H9 (cell line): ENCODE data around the gene ZNF407. TPM values are rescaled to one million over a fixed set of nuclear protein-coding genes. Genes with fewer than 3 reads are reported as not detected.

Experiments
- DNase-seq: peaks from one replicate; pipeline ENCODE4 v3.0.0-alpha.2; 2017
- H2AFZ ChIP-seq: one replicate; pipeline ENCODE4 v1.6.1; 2013; ENCODE audit warnings: mild to moderate bottlenecking, low read length, control low read depth, moderate library complexity
- H2AK5ac ChIP-seq: 2 replicates; pipeline ENCODE4 v1.6.1; 2013; ENCODE audit warnings: low read length, control low read depth, mixed read lengths; ENCODE audit not compliant: insufficient read length
- H2BK120ac ChIP-seq: one replicate; pipeline ENCODE4 v1.6.1; 2013; ENCODE audit warnings: low read depth, mild to moderate bottlenecking, low read length, control low read depth, inconsistent platforms; ENCODE audit not compliant: poor library complexity, severe bottlenecking
- H2BK12ac ChIP-seq: 2 replicates; pipeline ENCODE4 v1.6.1; 2013; ENCODE audit warnings: low read length, control low read depth, mixed read lengths, low read depth; ENCODE audit not compliant: insufficient read length
- H2BK15ac ChIP-seq: 2 replicates; pipeline ENCODE4 v1.6.1; 2013; ENCODE audit warnings: low read depth, low read length, control low read depth
- H2BK20ac ChIP-seq: one replicate; pipeline ENCODE4 v1.6.1; 2013; ENCODE audit warnings: low read depth, mild to moderate bottlenecking, low read length, control low read depth, inconsistent platforms; ENCODE audit not compliant: poor library complexity, severe bottlenecking
- H2BK5ac ChIP-seq: 2 replicates; pipeline ENCODE4 v1.6.1; 2013; ENCODE audit warnings: low read length, control low read depth, mixed read lengths; ENCODE audit not compliant: insufficient read length
- H3K14ac ChIP-seq: 2 replicates; pipeline ENCODE4 v1.6.1; 2013; ENCODE audit warnings: low read length, control low read depth; ENCODE audit not compliant: insufficient read depth
- H3K18ac ChIP-seq: 2 replicates; pipeline ENCODE4 v1.6.1; 2013; ENCODE audit warnings: low read depth, mild to moderate bottlenecking, mixed read lengths, low read length, control low read depth; ENCODE audit not compliant: insufficient read length
- H3K23ac ChIP-seq: 2 replicates; pipeline ENCODE4 v1.6.1; 2013; ENCODE audit warnings: low read length, control low read depth, mixed read lengths, low read depth; ENCODE audit not compliant: insufficient read length
- H3K23me2 ChIP-seq: 2 replicates; pipeline ENCODE4 v1.6.1; 2013; ENCODE audit warnings: low read depth, mild to moderate bottlenecking, mixed read lengths, low read length, control low read depth; ENCODE audit not compliant: insufficient read length, poor library complexity, severe bottlenecking
- H3K27ac ChIP-seq: 2 replicates; pipeline ENCODE4 v1.5.1; 2013; ENCODE audit warnings: low read length, control low read depth, mixed read lengths, low read depth; ENCODE audit not compliant: insufficient read length
- H3K27me3 ChIP-seq: 2 replicates; pipeline ENCODE4 v1.6.1; 2013; ENCODE audit warnings: low read length, control low read depth, inconsistent platforms; ENCODE audit not compliant: insufficient read depth
- H3K4ac ChIP-seq: 2 replicates; pipeline ENCODE4 v1.6.1; 2013; ENCODE audit warnings: low read depth, mild to moderate bottlenecking, control low read depth, inconsistent platforms, low read length, moderate library complexity
- H3K4me1 ChIP-seq: 2 replicates; pipeline ENCODE4 v1.6.1; 2013; ENCODE audit warnings: low read length, control low read depth, inconsistent platforms; ENCODE audit not compliant: insufficient read depth
- H3K4me2 ChIP-seq: 2 replicates; pipeline ENCODE4 v1.6.1; 2013; ENCODE audit warnings: low read length, control low read depth, mixed read lengths; ENCODE audit not compliant: insufficient read length, insufficient read depth
- H3K56ac ChIP-seq: 2 replicates; pipeline ENCODE4 v1.6.1; 2013; ENCODE audit warnings: low read depth, mild to moderate bottlenecking, mixed read lengths, low read length, control low read depth; ENCODE audit not compliant: insufficient read length
- H3K79me1 ChIP-seq: 2 replicates; pipeline ENCODE4 v1.6.1; 2013; ENCODE audit warnings: low read depth, mild to moderate bottlenecking, moderate library complexity, low read length, control low read depth, inconsistent platforms; ENCODE audit not compliant: insufficient read depth, poor library complexity, severe bottlenecking
- H3K79me2 ChIP-seq: 2 replicates; pipeline ENCODE4 v1.6.1; 2013; ENCODE audit warnings: low read length, control low read depth, inconsistent platforms; ENCODE audit not compliant: insufficient read depth
- H3K9ac ChIP-seq: 2 replicates; pipeline ENCODE4 v1.6.1; 2013; ENCODE audit warnings: low read length, control low read depth, mixed read lengths; ENCODE audit not compliant: insufficient read length; ENCODE audit errors: extremely low read depth
- H3K9me3 ChIP-seq: one replicate; pipeline ENCODE4 v1.6.1; 2013; ENCODE audit warnings: low read depth, low read length, inconsistent platforms; ENCODE audit not compliant: control insufficient read depth
- H3T11ph ChIP-seq: one replicate; pipeline ENCODE4 v1.6.1; 2013; ENCODE audit warnings: mild to moderate bottlenecking, low read length, control low read depth, inconsistent platforms
- H4K20me1 ChIP-seq: one replicate; pipeline ENCODE4 v1.6.1; 2013; ENCODE audit not compliant: control insufficient read depth, insufficient read length, insufficient read depth
- H4K5ac ChIP-seq: 2 replicates; pipeline ENCODE4 v1.6.1; 2013; ENCODE audit warnings: low read depth, mild to moderate bottlenecking, mixed read lengths, low read length, control low read depth; ENCODE audit not compliant: insufficient read length
- H4K8ac ChIP-seq: replicated peaks from 2 replicates; pipeline ENCODE4 v1.6.1; 2013; ENCODE audit warnings: low read length, control low read depth, mixed read lengths, low read depth; ENCODE audit not compliant: insufficient read length
- H4K91ac ChIP-seq: 2 replicates; pipeline ENCODE4 v1.6.1; 2013; ENCODE audit warnings: low read depth, mild to moderate bottlenecking, moderate library complexity, mixed read lengths, low read length, control low read depth; ENCODE audit not compliant: insufficient read length
- H3K27ac Mint-ChIP-seq, 3 experiments: 2 replicates in 2 of 3; 3 replicates in 1 of 3; pipeline ENCODE4 v1.8.0; 2020 to 2021; ENCODE audit warnings: mixed read lengths in 3 of 3, mild to moderate bottlenecking in 1 of 3, moderate library complexity in 1 of 3
- H3K27me3 Mint-ChIP-seq: 2 replicates; pipeline ENCODE4 v1.8.0; 2021; ENCODE audit warnings: low read depth, mild to moderate bottlenecking, moderate library complexity, mixed read lengths
- H3K36me3 Mint-ChIP-seq, 3 experiments: 2 replicates in 2 of 3; 3 replicates in 1 of 3; pipeline ENCODE4 v1.8.0; 2020 to 2021; ENCODE audit warnings: low read depth in 3 of 3, mixed read lengths in 3 of 3; ENCODE audit not compliant: insufficient read depth in 1 of 3
- H3K4me1 Mint-ChIP-seq, 2 experiments: 2 replicates each; pipeline ENCODE4 v1.8.0; 2020; ENCODE audit warnings: mixed read lengths in 2 of 2
- H3K4me3 Mint-ChIP-seq, 2 experiments: 2 replicates in 1 of 2; 3 replicates in 1 of 2; pipeline ENCODE4 v1.8.0; 2020 to 2021; ENCODE audit warnings: mild to moderate bottlenecking in 2 of 2, mixed read lengths in 2 of 2, moderate library complexity in 1 of 2
- H3K9me3 Mint-ChIP-seq, 2 experiments: 2 replicates in 1 of 2; 3 replicates in 1 of 2; pipeline ENCODE4 v1.8.0; 2020; ENCODE audit warnings: mild to moderate bottlenecking in 2 of 2, mixed read lengths in 2 of 2, moderate library complexity in 1 of 2
- CTCF ChIP-seq: fragments of 200-600 bp; sonication (generic); conservative IDR thresholded peaks from 3 replicates; pipeline ENCODE4 v1.8.0; 2021; ENCODE audit warnings: antibody characterized with exemption, mild to moderate bottlenecking
- WGBS: extraction: QIAGEN DNeasy Blood & Tissue Kit; methylation state at CpG from one replicate; pipeline ENCODE4 v1.1.7; 2013; ENCODE audit warnings: missing lambda C conversion rate, low lambda C conversion rate, mixed read lengths; ENCODE audit not compliant: insufficient read length; ENCODE audit errors: extremely low coverage; 5-methylcytosine and 5-hydroxymethylcytosine counted together
- total RNA-seq: library from RNA; stranded (reverse); gene quantifications from 2 replicates; pipeline ENCODE4 v1.2.1, GENCODE V29; 2021

Gene ZNF407
- total RNA-seq, 1 experiment from 2014 or later = 8.7 TPM

GRCh38 chr18:74856928-74857327 lies 259.3 kb downstream of the ZNF407 start:
- Histone ChIP-seq H3K23ac (no peak overlapping the region), H3K27ac (no peak overlapping the region), H3K4me1 (no peaks in the 10 kb centered on the region; the same call in 1 of the 2 replicates), H2BK120ac (no peak overlapping the region), H3K56ac (no peak overlapping the region), H3T11ph (no peak overlapping the region), H4K91ac (no peak overlapping the region), H3K9me3 (no peaks in the 10 kb centered on the region), H2AK5ac (no peak overlapping the region), H3K9ac (no peak overlapping the region), H3K4me2 (no peak overlapping the region), H4K5ac (no peak overlapping the region), H3K14ac (no peak overlapping the region), H2AFZ (no peak overlapping the region), H3K27me3 (no peaks in the 10 kb centered on the region), H4K20me1 (no peaks in the 10 kb centered on the region), H3K79me1 (no peaks in the 10 kb centered on the region), H3K18ac (no peak overlapping the region), H2BK20ac (no peak overlapping the region), H2BK5ac (no peak overlapping the region), H4K8ac (no peak overlapping the region), H3K4ac (no peak overlapping the region), H3K23me2 (no peaks in the 10 kb centered on the region), H3K79me2 (no peaks in the 10 kb centered on the region), H2BK15ac (no peak overlapping the region), H2BK12ac (no peak overlapping the region)
- WGBS = no CpG with 5 or more reads among the region's 8 CpGs
- no peak overlapping the region for H3K27ac Mint-ChIP-seq
- H3K4me1 Mint-ChIP-seq = peaks cover 5 to 8% of the 10 kb centered on the region in 2 experiments
- no peaks in the 10 kb centered on the region for H3K36me3 Mint-ChIP-seq
- H3K4me3 Mint-ChIP-seq = no peak overlapping the region
- no peak for TF ChIP-seq CTCF
- H3K27me3 Mint-ChIP-seq = no peaks in the 10 kb centered on the region
- no peaks in the 10 kb centered on the region for H3K9me3 Mint-ChIP-seq
- no peak for DNase-seq
